K562 (cell line): Measurements from ENCODE around the gene CRKL. TPM values are rescaled to one million over a fixed set of nuclear protein-coding genes. Genes with fewer than 3 reads are reported as not detected.
A peak's percentile ranks its signal among the peaks of the same experiment; 100 is the strongest.

ENCODE experiments used
- GTF2F1 ChIP-seq: IDR thresholded peaks from 2 replicates; pipeline ENCODE4 v1.6.1; 2011; ENCODE audit warnings: low read depth, low read length, improper control_type of control experiment
- KLF6 ChIP-seq: fragments of 250-450 bp; sonication (Bioruptor Pico); IDR thresholded peaks from 2 replicates; pipeline ENCODE4 v1.4.0; 2020; ENCODE audit warnings: mild to moderate bottlenecking, moderate library complexity, borderline replicate concordance
- REST ChIP-seq, 2 experiments: fragments of 450-650 bp; formaldehyde crosslinking in 1 of 2; IDR thresholded peaks; 2 replicates each; pipeline versions ENCODE4 v1.4.0 to v1.6.1; 2014 to 2020; ENCODE audit warnings: mild to moderate bottlenecking in 2 of 2, borderline replicate concordance in 1 of 2, low read depth in 1 of 2
- RNF2 ChIP-seq: sonication (generic); IDR thresholded peaks from 2 replicates; pipeline ENCODE4 v1.6.1; 2016
- SIX5 ChIP-seq, 2 experiments: IDR thresholded peaks; 2 replicates each; pipeline ENCODE4 v1.6.1; 2011; ENCODE audit warnings: low read length in 2 of 2, borderline replicate concordance in 1 of 2, low read depth in 1 of 2, mild to moderate bottlenecking in 1 of 2, moderate library complexity in 1 of 2; ENCODE audit not compliant: insufficient read depth in 1 of 2
- TRIM28 ChIP-seq: fragments of 450-650 bp; IDR thresholded peaks from 2 replicates; pipeline ENCODE4 v1.6.1; 2017
- ZNF311 ChIP-seq: fragments of 250-450 bp; sonication (Bioruptor Pico); IDR thresholded peaks from 2 replicates; pipeline ENCODE4 v1.4.0; 2020; ENCODE audit warnings: mild to moderate bottlenecking, moderate library complexity
- polyA plus RNA-seq, 8 experiments: library from polyadenylated mRNA; depleted of rRNA in 4 of 8; stranded (reverse) in 5 of 8; unstranded in 3 of 8; fragments of >200 nt; fragmentation: Nextera tagmentation in 2 of 8; fragmentation: Illumina TruSeq in 1 of 8; extraction: Ambion mirVana in 2 of 8; extraction: Trizol in 1 of 8; gene quantifications; 2 replicates each; pipeline versions ENCODE4 v1.2.1 to v1.2.3, GENCODE V29; 2011 to 2014; ENCODE audit warnings: inconsistent platforms in 1 of 8, missing spikeins in 1 of 8
- total RNA-seq, 7 experiments: library from RNA; depleted of rRNA in 6 of 7; stranded (reverse); fragments of >200 nt in 6 of 7; fragmentation: Illumina TruSeq in 2 of 7; extraction: Trizol in 2 of 7; gene quantifications; 2 replicates each; pipeline versions ENCODE4 v1.2.1 to v1.2.3, GENCODE V29; 2011 to 2021; ENCODE audit warnings: low replicate concordance in 1 of 7
- TF ChIP-seq, protein P1 (sequence below): sonication (generic); formaldehyde crosslinking; IDR thresholded peaks from 2 replicates; pipeline ENCODE4 v1.8.1; 2023; ENCODE audit warnings: mild to moderate bottlenecking, missing genetic modification reagents

The CRKL gene
- total and polyA plus RNA-seq, 9 of the 15 experiments (the other 6 are each of a cell fraction or from before 2014, with no cell fraction given), result 100 to 263 (median 124) TPM

- TF ChIP-seq REST (IDR thresholded peaks at IDR 0.05; ENCODE audit: borderline replicate concordance) (no peak), REST (CRISPR knock-in tag; IDR thresholded peaks at IDR 0.05; ENCODE audit: low read depth) (no peak), SIX5 (IDR thresholded peaks at IDR 0.05; ENCODE audit: borderline replicate concordance in 1 of 2, insufficient read depth in 1 of 2, low read depth in 1 of 2, low read length in 2 of 2) (0 out of 4 replicates have a peak, but pooled peaks of 1 of the 2 experiments have one; percentile 3), RNF2 (no peak), KLF6 (CRISPR knock-in tag) (no peak), TRIM28 (no peak), ZNF311 (CRISPR knock-in tag) (no peak), GTF2F1 (no peak)
- TF ChIP-seq, protein P1, sequence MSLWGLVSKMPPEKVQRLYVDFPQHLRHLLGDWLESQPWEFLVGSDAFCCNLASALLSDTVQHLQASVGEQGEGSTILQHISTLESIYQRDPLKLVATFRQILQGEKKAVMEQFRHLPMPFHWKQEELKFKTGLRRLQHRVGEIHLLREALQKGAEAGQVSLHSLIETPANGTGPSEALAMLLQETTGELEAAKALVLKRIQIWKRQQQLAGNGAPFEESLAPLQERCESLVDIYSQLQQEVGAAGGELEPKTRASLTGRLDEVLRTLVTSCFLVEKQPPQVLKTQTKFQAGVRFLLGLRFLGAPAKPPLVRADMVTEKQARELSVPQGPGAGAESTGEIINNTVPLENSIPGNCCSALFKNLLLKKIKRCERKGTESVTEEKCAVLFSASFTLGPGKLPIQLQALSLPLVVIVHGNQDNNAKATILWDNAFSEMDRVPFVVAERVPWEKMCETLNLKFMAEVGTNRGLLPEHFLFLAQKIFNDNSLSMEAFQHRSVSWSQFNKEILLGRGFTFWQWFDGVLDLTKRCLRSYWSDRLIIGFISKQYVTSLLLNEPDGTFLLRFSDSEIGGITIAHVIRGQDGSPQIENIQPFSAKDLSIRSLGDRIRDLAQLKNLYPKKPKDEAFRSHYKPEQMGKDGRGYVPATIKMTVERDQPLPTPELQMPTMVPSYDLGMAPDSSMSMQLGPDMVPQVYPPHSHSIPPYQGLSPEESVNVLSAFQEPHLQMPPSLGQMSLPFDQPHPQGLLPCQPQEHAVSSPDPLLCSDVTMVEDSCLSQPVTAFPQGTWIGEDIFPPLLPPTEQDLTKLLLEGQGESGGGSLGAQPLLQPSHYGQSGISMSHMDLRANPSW (CRISPR knock-in tag), result peak; percentile 44; the same call in 1 of the 2 replicates
- TF ChIP-seq, all 486 proteins: peak for 4
These were observed 59.8 kb downstream of the CRKL start (continued) for GRCh38 chr22:20977019-20977418.
